Activated gamma-delta T cell (primary cell): ENCODE data around the gene CASZ1.

Experiments
- DNase-seq: peaks from one replicate; lab custom pipeline; 2025; lab: John Stamatoyannopoulos, UW

The CASZ1 gene

GRCh38 chr1:10821388-10821787 lies 24.9 kb upstream of the CASZ1 start:
- DNase-seq, result no peak

GRCh38 chr1:10820422-10820821 lies 24.0 kb upstream of the CASZ1 start:
- no peak for DNase-seq

- DNase-seq, result no peak
These were observed 22.9 kb upstream of the CASZ1 start for GRCh38 chr1:10819198-10819901.

- no peak for DNase-seq
These were observed 22.1 kb upstream of the CASZ1 start for GRCh38 chr1:10818262-10819197.

GRCh38 chr1:10816743-10817369 lies 20.4 kb upstream of the CASZ1 start:
- no peak for DNase-seq

GRCh38 chr1:10816233-10816632 lies 19.8 kb upstream of the CASZ1 start:
- DNase-seq, result no peak

GRCh38 chr1:10815858-10816195 lies 19.4 kb upstream of the CASZ1 start:
- no peak for DNase-seq

GRCh38 chr1:10814976-10815857 lies 18.8 kb upstream of the CASZ1 start:
- DNase-seq, result no peak

GRCh38 chr1:10814312-10814711 lies 17.9 kb upstream of the CASZ1 start:
- DNase-seq, result no peak

- DNase-seq, result no peak
These were observed 17.4 kb upstream of the CASZ1 start for GRCh38 chr1:10813799-10814198.

GRCh38 chr1:10812387-10812915 lies 16.0 kb upstream of the CASZ1 start:
- DNase-seq, result no peak

GRCh38 chr1:10808441-10808840 lies 12.0 kb upstream of the CASZ1 start:
- DNase-seq, result no peak

GRCh38 chr1:10806966-10807365 lies 10.5 kb upstream of the CASZ1 start:
- no peak for DNase-seq

GRCh38 chr1:10803971-10804820 lies 7.8 kb upstream of the CASZ1 start:
- DNase-seq, result no peak

- DNase-seq, result no peak
These were observed 6.7 kb upstream of the CASZ1 start for GRCh38 chr1:10802944-10803715.

- no peak for DNase-seq
These were observed 4.3 kb upstream of the CASZ1 start for GRCh38 chr1:10800778-10801177.

GRCh38 chr1:10799726-10800125 lies 3.3 kb upstream of the CASZ1 start:
- no peak for DNase-seq

GRCh38 chr1:10795276-10796021 lies 997 bp downstream of the CASZ1 start:
- DNase-seq, result no peak

GRCh38 chr1:10794724-10795275 lies 1.6 kb downstream of the CASZ1 start:
- DNase-seq, result no peak
